HepG2 (cell line): ENCODE data around the gene SRRM1. TPM values are rescaled to one million over a fixed set of nuclear protein-coding genes. Genes with fewer than 3 reads are reported as not detected.

Experiments
- CREB1 ChIP-seq, 2 experiments: fragments of 450-650 bp in 1 of 2; IDR thresholded peaks; 2 replicates each; pipeline ENCODE4 v1.6.1; 2016 to 2017; ENCODE audit warnings: control low read depth in 1 of 2, mild to moderate bottlenecking in 1 of 2, missing compliant biosample characterization in 1 of 2, missing genetic modification characterization in 1 of 2
- CREM ChIP-seq, 2 experiments: sonication (generic) in 1 of 2; formaldehyde crosslinking in 1 of 2; IDR thresholded peaks; 2 replicates each; pipeline versions ENCODE4 v1.4.0 to v1.6.1; 2016 to 2020; ENCODE audit warnings: antibody characterized with exemption in 1 of 2, mild to moderate bottlenecking in 1 of 2, missing genetic modification reagents in 1 of 2
- CTCF ChIP-seq: sonication (generic); formaldehyde crosslinking; IDR thresholded peaks from 2 replicates; pipeline ENCODE4 v1.5.0; 2020; ENCODE audit warnings: mild to moderate bottlenecking, missing genetic modification reagents, moderate library complexity
- DBP ChIP-seq: sonication (generic); formaldehyde crosslinking; IDR thresholded peaks from 2 replicates; pipeline ENCODE4 v1.4.0; 2020; ENCODE audit warnings: missing genetic modification reagents; ENCODE audit errors: not compliant biosample characterization
- FOSL2 ChIP-seq: sonication (generic); formaldehyde crosslinking; IDR thresholded peaks from 2 replicates; pipeline ENCODE4 v1.4.0; 2020; ENCODE audit warnings: missing genetic modification reagents
- KLF6 ChIP-seq: IDR thresholded peaks from 2 replicates; pipeline ENCODE4 v1.8.0; 2016; ENCODE audit warnings: missing biosample characterization, missing genetic modification reagents
- MLLT10 ChIP-seq: sonication (generic); formaldehyde crosslinking; IDR thresholded peaks from 2 replicates; pipeline ENCODE4 v1.4.0; 2020; ENCODE audit warnings: missing genetic modification reagents
- MTERF4 ChIP-seq: sonication (generic); formaldehyde crosslinking; IDR thresholded peaks from 2 replicates; pipeline ENCODE4 v1.8.0; 2023; ENCODE audit warnings: mild to moderate bottlenecking, missing genetic modification reagents
- MTF2 ChIP-seq: sonication (generic); formaldehyde crosslinking; IDR thresholded peaks from 2 replicates; pipeline ENCODE4 v1.5.0; 2020; ENCODE audit warnings: missing genetic modification reagents, borderline replicate concordance
- RCOR2 ChIP-seq: IDR thresholded peaks from 2 replicates; pipeline ENCODE4 v1.6.1; 2016; ENCODE audit warnings: missing biosample characterization, missing genetic modification reagents
- RFX1 ChIP-seq: fragments of 450-650 bp; IDR thresholded peaks from 2 replicates; pipeline ENCODE4 v1.6.1; 2017
- RNF2 ChIP-seq: fragments of 450-650 bp; conservative IDR thresholded peaks from 2 replicates; pipeline ENCODE4 v1.6.1; 2016; ENCODE audit warnings: low read depth
- STAT5B ChIP-seq: sonication (generic); formaldehyde crosslinking; IDR thresholded peaks from 2 replicates; pipeline ENCODE4 v1.4.0; 2020; ENCODE audit warnings: missing genetic modification reagents
- TARDBP ChIP-seq: sonication (generic); formaldehyde crosslinking; IDR thresholded peaks from 2 replicates; pipeline ENCODE4 v1.8.0; 2022; ENCODE audit warnings: mild to moderate bottlenecking, missing genetic modification reagents
- TBX2 ChIP-seq: sonication (generic); formaldehyde crosslinking; IDR thresholded peaks from 2 replicates; pipeline ENCODE4 v1.5.0; 2020; ENCODE audit warnings: missing genetic modification reagents, mild to moderate bottlenecking, borderline replicate concordance
- TCF7L2 ChIP-seq: IDR thresholded peaks from 2 replicates; pipeline ENCODE4 v1.6.1; 2011; ENCODE audit warnings: mild to moderate bottlenecking, low read depth, low read length, moderate library complexity
- TRIM24 ChIP-seq: sonication (generic); formaldehyde crosslinking; IDR thresholded peaks from 2 replicates; pipeline ENCODE4 v1.8.0; 2022; ENCODE audit warnings: mild to moderate bottlenecking, missing genetic modification reagents
- ZNF121 ChIP-seq: sonication (generic); formaldehyde crosslinking; IDR thresholded peaks from 2 replicates; pipeline ENCODE4 v1.5.0; 2020; ENCODE audit warnings: mild to moderate bottlenecking, missing genetic modification reagents
- ZNF484 ChIP-seq: sonication (generic); formaldehyde crosslinking; IDR thresholded peaks from 2 replicates; pipeline ENCODE4 v1.5.1; 2020; ENCODE audit warnings: mild to moderate bottlenecking, low read depth, missing genetic modification reagents, borderline replicate concordance
- ZNF549 ChIP-seq: sonication (generic); formaldehyde crosslinking; IDR thresholded peaks from 2 replicates; pipeline ENCODE4 v1.5.0; 2020; ENCODE audit warnings: missing genetic modification reagents
- ZNF709 ChIP-seq: sonication (generic); formaldehyde crosslinking; IDR thresholded peaks from 2 replicates; pipeline ENCODE4 v1.5.0; 2020; ENCODE audit warnings: mild to moderate bottlenecking, missing genetic modification reagents
- ZNF772 ChIP-seq: sonication (generic); formaldehyde crosslinking; IDR thresholded peaks from 2 replicates; pipeline ENCODE4 v1.5.0; 2020; ENCODE audit warnings: mild to moderate bottlenecking, missing genetic modification reagents
- ZSCAN12 ChIP-seq: sonication (generic); formaldehyde crosslinking; IDR thresholded peaks from 2 replicates; pipeline ENCODE4 v1.9.0; 2021; ENCODE audit warnings: mild to moderate bottlenecking, missing genetic modification reagents
- polyA plus RNA-seq, 8 experiments: library from polyadenylated mRNA; depleted of rRNA in 3 of 8; stranded (reverse) in 7 of 8; unstranded in 1 of 8; fragments of >200 nt; fragmentation: Illumina TruSeq in 4 of 8; extraction: Trizol in 4 of 8; gene quantifications; 2 replicates each; pipeline versions ENCODE4 v1.2.1 to v1.2.3, GENCODE V29; 2011 to 2016; ENCODE audit warnings: low read depth in 4 of 8, missing spikeins in 1 of 8, mixed read lengths in 1 of 8; ENCODE audit not compliant: insufficient read depth in 1 of 8
- total RNA-seq, 5 experiments: library from RNA; depleted of rRNA; stranded (reverse); fragments of >200 nt; fragmentation: Illumina TruSeq; extraction: Trizol; gene quantifications; 2 replicates each; pipeline ENCODE4 v1.2.3, GENCODE V29; 2016; ENCODE audit warnings: low read depth in 1 of 5
- TF ChIP-seq, protein P1 (sequence below), 2 experiments: fragments of 450-650 bp in 1 of 2; sonication (generic) in 1 of 2; formaldehyde crosslinking; IDR thresholded peaks; 2 replicates each; pipeline versions ENCODE4 v1.5.0 to v1.8.0; 2020 to 2022; ENCODE audit warnings: mild to moderate bottlenecking in 1 of 2, missing genetic modification reagents in 1 of 2
- TF ChIP-seq, protein P2 (sequence below): sonication (generic); formaldehyde crosslinking; IDR thresholded peaks from 2 replicates; pipeline ENCODE4 v1.5.1; 2020; ENCODE audit warnings: missing genetic modification reagents, mild to moderate bottlenecking, borderline replicate concordance

The SRRM1 gene
- total and polyA plus RNA-seq, 2 of the 13 experiments (the other 11 are each of a cell fraction or from before 2014, with no cell fraction given), result 31.6 to 44.5 TPM

DNA sequence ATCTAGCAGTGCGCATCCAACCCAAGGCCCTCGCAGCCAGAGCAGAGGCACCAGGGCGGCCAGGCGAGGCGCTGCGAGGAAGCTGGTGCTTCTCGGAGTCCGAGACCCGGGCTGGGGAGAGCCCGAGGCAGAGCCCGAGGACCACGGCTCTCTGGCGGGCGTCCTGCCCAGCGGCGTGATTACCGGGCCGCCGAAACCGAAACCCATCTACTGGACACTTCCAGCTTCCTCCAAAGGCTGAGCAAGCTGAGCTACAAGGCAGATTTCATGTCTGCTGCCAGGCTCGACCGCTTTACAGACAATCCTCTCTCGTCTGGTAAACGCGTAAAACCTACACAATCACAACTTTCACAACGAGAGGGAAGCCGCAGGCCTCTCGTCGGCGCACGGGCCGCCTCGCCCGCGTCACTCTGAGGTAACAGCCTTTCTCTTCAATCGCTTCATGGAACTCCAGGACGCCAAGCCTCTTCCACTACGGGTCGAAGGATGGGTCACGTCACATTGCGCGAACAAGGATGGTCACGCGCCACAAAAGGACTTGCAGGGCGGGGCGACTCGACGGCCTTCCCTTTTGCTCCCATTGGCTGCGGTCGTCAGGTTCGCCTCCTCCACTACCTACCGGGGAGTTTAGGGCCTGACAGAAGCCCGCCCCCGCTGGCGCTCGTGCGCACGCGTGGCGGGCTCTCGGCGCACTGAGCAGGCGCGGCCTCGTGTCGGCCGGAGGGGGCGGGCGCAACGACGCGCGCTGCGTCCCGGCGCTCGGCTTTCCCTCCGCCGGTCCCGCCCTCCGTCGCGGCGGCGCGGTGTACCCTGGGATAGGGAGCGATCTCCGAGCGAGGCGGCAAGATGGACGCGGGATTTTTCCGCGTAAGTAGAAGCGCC lies at the start of gene SRRM1 (continued):
- TF ChIP-seq ZNF484 (CRISPR knock-in tag) (no peak), STAT5B (CRISPR knock-in tag) (no peak), TARDBP (CRISPR knock-in tag) (peak; percentile 79), KLF6 (CRISPR knock-in tag) (peak; percentile 88), ZNF549 (CRISPR knock-in tag) (no peak), CREB1 (IDR thresholded peaks at IDR 0.05) (peak; percentile 95), CREB1 (CRISPR knock-in tag; IDR thresholded peaks at IDR 0.05) (peak; percentile 93), CTCF (CRISPR knock-in tag) (peak; percentile 27), ZSCAN12 (CRISPR knock-in tag) (no peak), DBP (CRISPR knock-in tag) (no peak), RNF2 (no peak), MTERF4 (CRISPR knock-in tag) (peak; percentile 89), RFX1 (no peak), TBX2 (CRISPR knock-in tag) (peak; percentile 6; the same call in 1 of the 2 replicates), ZNF709 (CRISPR knock-in tag) (peak; percentile 84; the same call in 1 of the 2 replicates), FOSL2 (peak; percentile 60; the same call in 1 of the 2 replicates), ZNF121 (CRISPR knock-in tag) (no peak), CREM (IDR thresholded peaks at IDR 0.05) (peak; percentile 90), CREM (CRISPR knock-in tag; IDR thresholded peaks at IDR 0.05) (0 out of 2 replicates have a peak, but pooled peaks have one; percentile 8), RCOR2 (CRISPR knock-in tag) (no peak), MTF2 (no peak), TRIM24 (CRISPR knock-in tag) (no peak), MLLT10 (no peak), TCF7L2 (no peak), ZNF772 (CRISPR knock-in tag) (no peak)
- TF ChIP-seq, protein P1, sequence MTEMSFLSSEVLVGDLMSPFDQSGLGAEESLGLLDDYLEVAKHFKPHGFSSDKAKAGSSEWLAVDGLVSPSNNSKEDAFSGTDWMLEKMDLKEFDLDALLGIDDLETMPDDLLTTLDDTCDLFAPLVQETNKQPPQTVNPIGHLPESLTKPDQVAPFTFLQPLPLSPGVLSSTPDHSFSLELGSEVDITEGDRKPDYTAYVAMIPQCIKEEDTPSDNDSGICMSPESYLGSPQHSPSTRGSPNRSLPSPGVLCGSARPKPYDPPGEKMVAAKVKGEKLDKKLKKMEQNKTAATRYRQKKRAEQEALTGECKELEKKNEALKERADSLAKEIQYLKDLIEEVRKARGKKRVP (CRISPR knock-in tag; IDR thresholded peaks at IDR 0.05), result peak in 1 of 2 experiments; percentile 72; a peak in 1 of 4 replicates
- TF ChIP-seq, protein P2, sequence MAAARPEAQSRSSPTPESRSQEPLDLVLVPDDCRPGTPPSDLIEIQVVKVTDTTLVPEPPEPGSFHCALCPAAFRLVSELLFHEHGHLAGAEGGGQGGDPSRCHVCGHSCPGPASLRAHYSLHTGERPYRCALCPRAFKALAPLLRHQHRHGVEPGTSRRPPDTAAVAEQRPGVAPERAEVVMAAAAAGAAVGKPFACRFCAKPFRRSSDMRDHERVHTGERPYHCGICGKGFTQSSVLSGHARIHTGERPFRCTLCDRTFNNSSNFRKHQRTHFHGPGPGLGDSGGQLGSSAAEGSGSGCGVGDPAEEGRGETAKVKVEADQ, result 0 out of 2 replicates have a peak, but pooled peaks have one; percentile 64
